ENCODE measurements around the gene ATF7IP2. TPM values are rescaled to one million over a fixed set of nuclear protein-coding genes. Genes with fewer than 3 reads are reported as not detected.

The ATF7IP2 gene
- total RNA-seq, 1 experiment from 2014 or later, result 22.8 TPM

- TF ChIP-seq ATF3 (CRISPR knock-in tag; conservative IDR thresholded peaks at IDR 0.05) (no peak), ZNF317 (CRISPR knock-in tag; IDR thresholded peaks at IDR 0.05; ENCODE audit: borderline replicate concordance, low read depth) (no peak), ETV6 (CRISPR knock-in tag; IDR thresholded peaks at IDR 0.05) (no peak), RELA (CRISPR knock-in tag; IDR thresholded peaks at IDR 0.05; ENCODE audit: borderline replicate concordance) (no peak), ARID4B (CRISPR knock-in tag; IDR thresholded peaks at IDR 0.05; ENCODE audit: borderline replicate concordance) (no peak), ZBTB43 (CRISPR knock-in tag; IDR thresholded peaks at IDR 0.05) (no peak), ATF1 (CRISPR knock-in tag; IDR thresholded peaks at IDR 0.05) (no peak)
Measured at GRCh38 chr16:10501016-10501607, 115.3 kb downstream of the ATF7IP2 start (continued).

- ATAC-seq (no peak), DNase-seq (ENCODE audit: low spot score) (no peak)
- Mint-ChIP-seq H3K9me3 (peaks cover 25% of the 10 kb centered on the region), H3K4me3 (no peak overlapping the region), H3K27me3 (ENCODE audit: low read depth) (no peaks in the 10 kb centered on the region), H3K27ac (no peak overlapping the region), H3K4me1 (peaks cover 43% of the 10 kb centered on the region), H3K36me3 (peaks cover 20% of the 10 kb centered on the region)
- ChIA-PET CTCF (interaction anchor here (0.6 kb wide), 2 partner anchors 315 to 441 kb away, joined by 3 read pairs; no protein-coding TSS in a partner anchor), POLR2A (interaction anchor here (0.6 kb wide), 1 partner anchor 84 kb away, joined by 3 read pairs; no protein-coding TSS in a partner anchor)
- no peak for TF ChIP-seq ZNF416 (CRISPR knock-in tag; IDR thresholded peaks at IDR 0.05)
- TF ChIP-seq ZNF396 (CRISPR knock-in tag; IDR thresholded peaks at IDR 0.05; ENCODE audit: borderline replicate concordance), result no peak
- no peak for TF ChIP-seq FOXJ3 (CRISPR knock-in tag; IDR thresholded peaks at IDR 0.05; ENCODE audit: borderline replicate concordance)
- TF ChIP-seq USF2 (CRISPR knock-in tag; IDR thresholded peaks at IDR 0.05), result no peak
- no peak for TF ChIP-seq NR1H2 (CRISPR knock-in tag; IDR thresholded peaks at IDR 0.05)
- no peak for TF ChIP-seq GTF2I (CRISPR knock-in tag; conservative IDR thresholded peaks at IDR 0.05)
- TF ChIP-seq ZSCAN18 (CRISPR knock-in tag; IDR thresholded peaks at IDR 0.05), result no peak
- no peak for TF ChIP-seq TCF7 (CRISPR knock-in tag; IDR thresholded peaks at IDR 0.05; ENCODE audit: low read depth)
- TF ChIP-seq SMAD3 (CRISPR knock-in tag; IDR thresholded peaks at IDR 0.05; ENCODE audit: borderline replicate concordance), result no peak
- TF ChIP-seq ZMAT4 (CRISPR knock-in tag; IDR thresholded peaks at IDR 0.05), result no peak
- TF ChIP-seq IRF2 (CRISPR knock-in tag; IDR thresholded peaks at IDR 0.05; ENCODE audit: borderline replicate concordance, low read depth), result no peak
- TF ChIP-seq ELF4 (CRISPR knock-in tag; IDR thresholded peaks at IDR 0.05; ENCODE audit: low read depth), result no peak
- no peak for TF ChIP-seq FOXP4 (CRISPR knock-in tag; IDR thresholded peaks at IDR 0.05)
- TF ChIP-seq E2F4 (CRISPR knock-in tag; IDR thresholded peaks at IDR 0.05; ENCODE audit: borderline replicate concordance, low read depth), result no peak
- TF ChIP-seq NR3C1 (CRISPR knock-in tag; conservative IDR thresholded peaks at IDR 0.05; ENCODE audit: low read depth), result no peak
- no peak for TF ChIP-seq CBFB (CRISPR knock-in tag; IDR thresholded peaks at IDR 0.05; ENCODE audit: low read depth)
Measured at GRCh38 chr16:10502776-10503175, 116.9 kb downstream of the ATF7IP2 start.
